GM12892 (cell line): ENCODE data around the gene CCDC127.
"Not testable (repeated sequence)": the region's sequence is repeated elsewhere in the genome, so short reads cannot be mapped to it uniquely, and the experiment has no call there.

Source experiments
- DNase-seq: peaks from one replicate; pipeline ENCODE4 v3.0.0; 2011; ENCODE audit not compliant: insufficient read length
- FAIRE-seq: peaks from 2 replicates; lab custom pipeline; 2011; peaks lifted over from hg19 to GRCh38; lab: Jason Lieb, UNC
- POLR2A ChIP-seq: IDR thresholded peaks from 2 replicates; pipeline ENCODE4 v1.6.1; 2011; ENCODE audit warnings: low read depth, low read length, control low read depth
- POLR2AphosphoS5 ChIP-seq: IDR thresholded peaks from 2 replicates; pipeline ENCODE4 v1.6.1; 2011; ENCODE audit warnings: low read depth, low read length, control low read depth
- TAF1 ChIP-seq: IDR thresholded peaks from 2 replicates; pipeline ENCODE4 v1.6.1; 2011; ENCODE audit warnings: low read depth, mild to moderate bottlenecking, control low read depth, low read length, borderline replicate concordance

Gene CCDC127

DNA sequence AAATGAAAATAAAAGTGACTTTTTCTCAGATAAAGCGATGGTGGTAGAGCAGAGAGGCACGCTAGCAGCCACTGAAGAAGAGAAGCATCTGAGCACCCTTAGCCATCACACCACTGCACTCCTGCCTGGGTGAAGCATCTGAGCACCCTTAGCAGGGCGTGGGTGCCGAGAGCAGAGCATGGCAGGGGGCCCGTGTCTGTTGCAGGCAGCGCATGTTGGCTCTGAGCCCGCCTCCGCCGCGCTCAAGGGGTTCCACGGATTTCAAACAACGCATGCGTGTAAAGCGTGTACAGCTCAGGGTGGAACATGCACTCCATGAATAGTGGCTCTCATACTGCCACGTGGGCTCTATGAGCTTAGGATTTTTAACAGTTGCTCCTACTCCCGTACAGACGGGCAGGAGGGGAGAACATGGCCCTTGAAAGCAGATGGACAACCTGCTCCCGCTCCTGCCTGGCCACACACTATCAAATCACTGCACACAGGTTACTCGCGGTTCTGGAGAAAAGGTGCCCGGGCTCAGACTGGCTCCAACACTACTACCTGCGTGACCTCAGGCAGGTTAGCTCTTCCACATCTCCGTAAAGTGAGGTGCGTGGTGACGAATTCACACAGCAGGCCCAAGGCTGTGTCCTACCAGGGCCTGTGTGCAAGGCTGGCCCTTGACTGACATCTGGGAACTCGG lies 14.6 kb downstream of the CCDC127 start:
- FAIRE-seq: no peak
- no peak for DNase-seq
- TF ChIP-seq POLR2A: no peak
- TF ChIP-seq POLR2AphosphoS5: no peak
- no peak for TF ChIP-seq TAF1

DNA sequence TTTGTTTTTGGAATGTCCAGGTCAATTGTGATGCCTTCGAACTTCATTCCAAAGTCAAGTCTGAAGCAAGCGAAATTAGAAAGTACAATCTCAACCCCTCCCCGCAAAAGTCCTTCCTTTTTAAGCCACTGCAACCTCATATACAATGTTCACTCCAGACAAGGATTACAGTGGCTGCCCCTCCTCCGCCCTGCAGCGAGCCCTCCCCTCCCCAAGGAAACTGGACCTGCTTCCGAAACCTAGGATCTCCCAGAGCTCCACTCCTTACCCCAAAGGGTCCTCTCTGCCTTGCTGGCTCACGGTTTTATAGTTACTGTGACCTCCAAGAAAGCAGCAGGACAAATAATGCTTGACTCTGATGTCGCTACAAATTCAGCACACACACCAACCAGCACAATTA lies 16.3 kb downstream of the CCDC127 start:
- FAIRE-seq (no peak), DNase-seq (no peak)
- no peak for TF ChIP-seq TAF1
- TF ChIP-seq POLR2AphosphoS5: no peak
- TF ChIP-seq POLR2A: no peak

DNA sequence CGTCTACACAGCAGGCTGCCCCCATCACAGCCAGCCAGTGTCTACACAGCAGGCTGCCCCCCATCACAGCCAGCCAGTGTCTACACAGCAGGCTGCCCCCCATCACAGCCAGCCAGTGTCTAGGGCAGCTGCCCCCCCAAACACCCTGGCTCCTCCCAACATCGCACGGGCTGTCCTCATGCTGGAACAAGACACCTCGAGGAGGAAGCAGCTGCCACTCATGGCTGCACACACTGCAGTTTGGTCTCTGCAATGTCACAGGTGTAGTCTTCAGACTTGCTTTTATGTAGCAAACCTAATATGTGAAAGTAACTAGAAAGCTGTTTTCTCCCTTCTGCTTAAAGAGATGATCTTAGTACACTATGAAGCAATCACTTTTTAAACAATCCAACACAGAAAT lies 17.0 kb downstream of the CCDC127 start:
- no peak for DNase-seq
- no peak for FAIRE-seq
- no peak for TF ChIP-seq TAF1
- TF ChIP-seq POLR2A: no peak
- TF ChIP-seq POLR2AphosphoS5: no peak

DNA sequence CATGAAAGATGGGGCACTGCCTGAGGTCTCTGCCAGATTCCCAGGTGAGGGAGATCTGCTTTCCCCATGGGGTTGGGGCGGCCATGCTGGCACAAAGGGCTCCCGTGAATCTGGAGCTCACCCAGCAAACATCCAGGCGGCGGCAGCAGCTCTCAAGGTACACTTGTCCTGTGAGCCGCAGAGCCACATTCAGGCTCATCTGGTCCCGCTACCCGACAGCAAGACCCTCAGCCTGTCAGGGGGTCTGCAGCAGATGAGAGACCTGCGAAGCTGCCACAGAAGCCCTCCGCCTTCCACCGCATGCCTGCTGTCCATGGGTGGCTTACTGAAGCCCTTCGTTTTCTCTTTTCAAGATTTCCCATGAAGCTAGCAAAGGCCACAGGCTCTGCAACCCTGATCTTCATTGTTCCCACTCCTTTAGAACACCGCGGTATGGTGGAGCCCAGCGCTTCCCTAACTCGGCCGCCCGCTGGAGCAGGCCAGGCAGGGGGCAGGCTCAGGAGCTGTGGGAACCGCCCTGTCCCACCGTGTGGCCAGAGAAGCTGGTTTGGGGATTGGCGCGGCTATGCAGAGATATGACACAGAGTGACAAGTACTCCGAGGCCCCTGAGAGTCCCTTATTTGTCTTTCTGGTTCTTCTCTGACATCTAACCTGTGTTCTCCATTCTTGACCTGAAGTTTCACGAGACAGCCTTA lies 17.9 kb downstream of the CCDC127 start:
- DNase-seq (no peak), FAIRE-seq (no peak)
- no peak for TF ChIP-seq POLR2A
- TF ChIP-seq TAF1: no peak
- no peak for TF ChIP-seq POLR2AphosphoS5

DNA sequence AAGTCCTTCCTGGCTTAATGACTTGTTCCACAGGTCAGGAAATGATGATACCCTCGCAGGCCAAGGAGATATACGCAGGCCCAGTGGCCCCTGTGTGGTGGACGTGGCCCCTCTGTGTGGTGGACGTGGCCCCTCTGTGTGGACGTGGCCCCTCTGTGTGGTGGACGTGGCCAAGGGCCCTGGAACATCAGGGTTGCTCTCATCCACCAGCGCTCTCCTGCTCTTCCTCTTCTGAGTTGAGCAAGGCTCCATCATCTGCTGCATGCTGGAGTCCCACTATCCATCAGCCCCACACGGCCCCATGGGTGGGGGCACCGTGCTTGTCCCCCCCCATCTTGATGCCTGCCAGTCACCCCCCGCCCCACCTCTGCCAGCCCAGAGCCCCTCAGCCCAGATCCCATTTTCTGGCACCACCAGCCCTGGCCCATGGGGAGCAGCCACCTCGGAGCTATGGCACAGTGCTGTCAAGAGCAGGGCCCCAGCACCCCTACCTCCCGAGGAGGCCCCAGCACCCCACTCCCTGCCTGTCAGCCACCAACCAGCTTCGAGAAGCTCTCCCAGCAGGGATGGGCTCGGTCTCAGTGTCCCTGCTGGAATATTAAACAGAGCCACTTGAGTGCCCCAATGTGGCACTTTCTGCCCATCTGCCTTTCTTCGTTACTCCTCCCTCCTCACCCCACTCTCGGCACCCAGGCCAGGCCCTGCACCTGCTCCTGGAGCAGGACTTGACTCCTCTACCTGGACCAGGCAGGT lies 18.6 kb downstream of the CCDC127 start:
- FAIRE-seq: no peak
- DNase-seq: no peak
- TF ChIP-seq POLR2AphosphoS5 (no peak), POLR2A (no peak), TAF1 (no peak)

DNA sequence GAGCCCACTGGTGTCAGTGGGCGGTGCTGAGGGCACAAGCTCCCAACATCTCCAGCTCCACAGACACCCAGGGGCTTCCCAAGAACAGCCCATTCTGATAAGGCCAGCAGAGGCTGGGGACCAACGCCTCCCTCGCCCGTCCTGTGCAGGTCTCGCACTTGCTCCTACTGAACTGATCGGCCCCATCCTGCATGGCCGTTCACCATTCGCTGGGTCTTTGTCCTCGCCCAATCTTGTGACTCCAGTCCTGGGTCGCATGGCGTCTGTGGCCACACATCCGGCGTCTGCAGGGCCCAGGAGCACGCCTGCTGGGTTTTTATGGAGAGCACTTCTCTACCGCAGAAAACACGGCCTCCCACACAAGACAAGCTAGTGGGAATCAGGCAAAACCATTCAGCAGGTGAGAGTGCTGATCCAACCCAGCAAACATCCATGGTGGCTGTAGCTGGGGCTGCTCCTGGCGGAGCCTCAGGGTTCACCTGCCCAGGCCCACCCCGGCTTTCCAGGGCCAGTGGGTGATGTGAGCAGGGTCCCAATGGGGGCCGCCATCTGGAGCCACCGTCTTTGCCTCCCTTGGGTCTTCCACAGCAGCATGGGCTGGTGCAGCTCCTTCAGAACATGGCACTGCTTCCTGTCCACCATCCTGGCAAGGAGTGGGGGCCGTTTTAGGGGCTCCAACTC lies 19.3 kb downstream of the CCDC127 start:
- no peak for TF ChIP-seq POLR2A
- TF ChIP-seq POLR2AphosphoS5: no peak
- no peak for TF ChIP-seq TAF1
- no peak for DNase-seq
- no peak for FAIRE-seq

DNA sequence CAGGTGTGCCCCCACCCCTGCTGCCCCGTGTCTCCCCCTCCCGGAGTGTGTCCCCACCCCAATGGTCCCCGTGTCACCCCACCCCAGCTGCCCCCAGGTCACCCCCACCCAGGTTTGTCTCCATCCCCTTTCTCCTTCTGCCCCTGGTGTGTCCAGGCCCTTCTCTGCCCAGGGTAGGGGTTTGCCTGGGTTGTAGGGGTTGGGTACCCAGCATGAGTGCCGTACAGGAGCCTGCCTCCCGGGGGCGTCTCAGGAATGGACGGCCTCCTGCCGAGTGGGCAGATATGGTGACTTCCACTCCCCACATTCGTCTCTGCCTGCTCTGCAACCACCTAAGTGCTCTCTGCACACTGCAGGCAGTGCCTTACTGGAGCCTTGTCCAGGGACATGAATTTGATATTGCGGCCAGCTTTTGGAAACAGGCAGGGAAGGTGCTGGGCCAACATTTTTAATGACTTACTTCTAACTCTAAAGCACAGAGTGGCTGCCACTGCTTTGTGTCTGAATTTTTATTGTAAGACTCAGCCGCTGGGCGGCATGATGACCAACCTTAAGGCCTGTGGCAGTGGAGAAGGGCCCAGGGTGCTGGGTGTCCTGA lies 20.0 kb downstream of the CCDC127 start:
- FAIRE-seq (no peak), DNase-seq (no peak)
- TF ChIP-seq POLR2A: no peak
- TF ChIP-seq POLR2AphosphoS5: no peak
- no peak for TF ChIP-seq TAF1

DNA sequence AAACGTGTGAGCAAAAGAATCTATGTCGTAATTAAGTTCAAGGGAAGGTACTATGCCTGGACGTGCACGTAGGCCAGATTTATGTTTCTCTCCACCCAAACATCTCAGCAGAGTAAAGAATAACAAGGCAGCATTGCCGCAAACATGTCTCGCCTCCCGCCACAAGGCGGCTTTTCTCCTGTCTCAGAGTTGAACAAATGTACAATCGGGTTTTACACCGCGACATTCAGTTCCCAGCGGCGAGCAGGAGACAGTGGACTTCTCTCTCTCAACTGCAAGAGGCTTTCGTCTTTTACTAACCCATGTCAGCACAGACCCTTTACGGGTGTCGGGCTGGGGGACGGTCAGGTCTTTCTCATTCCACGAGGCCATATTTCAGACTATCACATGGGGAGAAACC lies 20.9 kb downstream of the CCDC127 start:
- DNase-seq, FAIRE-seq: not testable (repeated sequence)

DNA sequence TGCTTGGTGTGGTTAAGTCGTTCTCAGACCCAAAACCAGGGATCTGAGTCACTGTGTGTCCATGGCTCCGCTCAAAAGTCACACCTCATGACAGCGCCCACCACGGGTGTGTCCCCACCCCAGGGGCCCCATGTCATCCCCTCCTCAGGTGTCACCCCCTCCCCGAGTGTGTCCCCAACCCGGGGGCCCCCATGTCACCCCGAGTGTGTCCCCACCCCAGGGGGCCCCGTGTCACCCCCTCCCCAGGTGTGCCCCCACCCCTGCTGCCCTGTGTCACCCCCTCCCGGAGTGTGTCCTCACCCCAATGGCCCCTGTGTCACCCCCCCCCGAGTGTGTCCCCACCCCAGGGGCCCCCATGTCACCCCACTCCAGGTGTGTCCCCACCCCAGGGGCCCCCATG lies 21.6 kb downstream of the CCDC127 start:
- DNase-seq: no peak
- no peak for FAIRE-seq

DNA sequence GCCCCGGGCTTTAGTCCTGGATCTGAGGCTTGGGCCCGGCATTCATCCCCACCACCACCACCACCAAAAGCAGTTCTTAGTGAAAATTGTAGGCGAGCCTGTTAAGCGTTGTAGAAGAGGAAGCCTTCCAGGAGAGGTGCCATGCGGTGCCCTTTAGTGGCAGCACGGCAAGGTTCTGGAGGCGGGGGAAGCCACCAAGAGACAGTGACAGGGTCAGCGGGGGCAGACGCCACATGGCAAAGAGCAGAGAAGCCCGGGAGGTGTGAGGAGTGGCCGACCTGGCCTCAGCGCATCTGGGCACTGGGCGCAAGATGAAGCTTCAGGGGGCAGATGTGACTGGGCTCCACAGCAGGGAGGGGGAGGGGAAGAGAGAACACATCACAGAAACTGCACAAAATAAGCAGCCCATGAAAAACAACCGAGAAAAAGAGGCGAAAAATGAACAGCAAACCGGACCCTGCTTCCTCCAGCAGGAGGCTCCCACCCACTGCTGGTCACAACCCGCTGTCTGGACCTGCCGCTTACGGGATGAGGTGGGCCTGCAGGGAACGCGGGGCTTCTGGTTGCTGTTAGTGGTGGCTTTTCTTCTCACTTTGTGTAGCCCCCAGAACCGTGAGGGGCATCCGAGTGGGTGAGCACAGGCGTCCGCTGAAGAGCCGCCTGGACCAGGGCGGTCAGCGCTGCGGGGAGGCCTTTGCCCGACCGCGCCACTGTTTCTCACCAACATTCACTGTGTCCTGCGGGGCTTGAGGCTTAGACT lies 22.4 kb downstream of the CCDC127 start:
- no peak for TF ChIP-seq POLR2A
- TF ChIP-seq TAF1: no peak
- no peak for TF ChIP-seq POLR2AphosphoS5
- DNase-seq (no peak), FAIRE-seq (no peak)

More for the DNA sequence above, 21.6 kb downstream of the CCDC127 start:
- TF ChIP-seq POLR2A (no peak), TAF1 (no peak), POLR2AphosphoS5 (no peak)
